Trophoblast cell (in vitro differentiated cells and primary cell): ENCODE measurements around the gene ATP13A5.

Source experiments
- DNase-seq, 2 donors: peaks; one replicate each; pipeline ENCODE4 v3.0.0-alpha.2; 2016
- H2AFZ ChIP-seq: 2 replicates; pipeline ENCODE4 v1.6.1; 2013; ENCODE audit warnings: low read length, moderate library complexity, mild to moderate bottlenecking; ENCODE audit not compliant: insufficient read depth, poor library complexity
- H2AK5ac ChIP-seq: 2 replicates; pipeline ENCODE4 v1.6.1; 2013; ENCODE audit warnings: mild to moderate bottlenecking, low read length
- H2BK120ac ChIP-seq: 2 replicates; pipeline ENCODE4 v1.6.1; 2013; ENCODE audit warnings: low read length, mild to moderate bottlenecking, moderate library complexity; ENCODE audit not compliant: insufficient read depth, poor library complexity
- H2BK12ac ChIP-seq: 2 replicates; pipeline ENCODE4 v1.6.1; 2013; ENCODE audit warnings: mild to moderate bottlenecking, low read length, moderate library complexity
- H2BK5ac ChIP-seq: 2 replicates; pipeline ENCODE4 v1.6.1; 2013; ENCODE audit warnings: low read length, low read depth, moderate library complexity, mild to moderate bottlenecking; ENCODE audit not compliant: poor library complexity
- H3K14ac ChIP-seq: 2 replicates; pipeline ENCODE4 v1.6.1; 2013; ENCODE audit warnings: mild to moderate bottlenecking, low read length
- H3K18ac ChIP-seq: 2 replicates; pipeline ENCODE4 v1.6.1; 2013; ENCODE audit warnings: mild to moderate bottlenecking, low read length
- H3K23ac ChIP-seq: 2 replicates; pipeline ENCODE4 v1.6.1; 2013; ENCODE audit warnings: low read length
- H3K27ac ChIP-seq: 2 replicates; pipeline ENCODE4 v1.5.1; 2013; ENCODE audit warnings: low read depth, mild to moderate bottlenecking, inconsistent platforms, low read length, moderate library complexity
- H3K27me3 ChIP-seq: 2 replicates; pipeline ENCODE4 v1.6.1; 2013; ENCODE audit warnings: inconsistent platforms, mild to moderate bottlenecking, low read length, moderate library complexity; ENCODE audit not compliant: insufficient read depth
- H3K36me3 ChIP-seq, 2 experiments: 1 replicate in 1 of 2; 2 replicates in 1 of 2; pipeline ENCODE4 v1.6.1; 2013; ENCODE audit warnings: low read length in 2 of 2, mild to moderate bottlenecking in 2 of 2, moderate library complexity in 1 of 2; ENCODE audit not compliant: insufficient read depth in 2 of 2, control insufficient read depth in 1 of 2
- H3K4ac ChIP-seq: 2 replicates; pipeline ENCODE4 v1.6.1; 2013; ENCODE audit warnings: low read depth, mild to moderate bottlenecking, low read length, moderate library complexity
- H3K4me1 ChIP-seq, 2 experiments: 1 replicate in 1 of 2; 2 replicates in 1 of 2; pipeline ENCODE4 v1.6.1; 2013; ENCODE audit warnings: low read length in 2 of 2, mild to moderate bottlenecking in 2 of 2, moderate library complexity in 1 of 2; ENCODE audit not compliant: insufficient read depth in 2 of 2, control insufficient read depth in 1 of 2
- H3K4me2 ChIP-seq: 2 replicates; pipeline ENCODE4 v1.6.1; 2013; ENCODE audit warnings: inconsistent platforms, mild to moderate bottlenecking, low read length, moderate library complexity
- H3K4me3 ChIP-seq: 2 replicates; pipeline ENCODE4 v1.5.1; 2013; ENCODE audit warnings: mild to moderate bottlenecking, low read depth, low read length, inconsistent platforms
- H3K79me1 ChIP-seq: one replicate; pipeline ENCODE4 v1.6.1; 2013; ENCODE audit warnings: low read length
- H3K79me2 ChIP-seq: 2 replicates; pipeline ENCODE4 v1.6.1; 2013; ENCODE audit warnings: low read length, mild to moderate bottlenecking; ENCODE audit not compliant: control insufficient read depth, insufficient read depth, poor library complexity
- H3K9ac ChIP-seq: 2 replicates; pipeline ENCODE4 v1.6.1; 2013; ENCODE audit warnings: mild to moderate bottlenecking, low read length
- H3K9me3 ChIP-seq: 2 replicates; pipeline ENCODE4 v1.6.1; 2013; ENCODE audit warnings: low read depth, mild to moderate bottlenecking, control low read depth, inconsistent platforms, low read length; ENCODE audit not compliant: insufficient read depth
- H4K12ac ChIP-seq: 2 replicates; pipeline ENCODE4 v1.6.1; 2013; ENCODE audit warnings: low read depth, mild to moderate bottlenecking, low read length, moderate library complexity
- H4K8ac ChIP-seq: 2 replicates; pipeline ENCODE4 v1.6.1; 2013; ENCODE audit warnings: low read depth, mild to moderate bottlenecking, low read length, moderate library complexity
- H4K91ac ChIP-seq: one replicate; pipeline ENCODE4 v1.6.1; 2013; ENCODE audit warnings: low read depth, mild to moderate bottlenecking, low read length, moderate library complexity
- WGBS: extraction: QIAGEN DNeasy Blood & Tissue Kit; methylation state at CpG from one replicate; pipeline ENCODE4 v1.1.7; 2013; ENCODE audit warnings: missing lambda C conversion rate; ENCODE audit not compliant: insufficient read length, insufficient coverage; ENCODE audit errors: extremely low coverage; 5-methylcytosine and 5-hydroxymethylcytosine counted together

Gene ATP13A5

GRCh38 chr3:193357291-193357690 is 21.3 kb downstream of the ATP13A5 start:
- Histone ChIP-seq H4K8ac (no peak overlapping the region), H4K12ac (no peak overlapping the region), H3K27ac (no peak overlapping the region), H2BK12ac (no peak overlapping the region), H3K79me1 (no peaks in the 10 kb centered on the region), H3K9me3 (no peaks in the 10 kb centered on the region), H3K9ac (no peak overlapping the region), H3K18ac (no peak overlapping the region), H3K79me2 (no peaks in the 10 kb centered on the region), H3K36me3 (no peaks in the 10 kb centered on the region), H2BK5ac (no peak overlapping the region), H2AFZ (no peak overlapping the region), H4K91ac (no peak overlapping the region), H3K4ac (no peak overlapping the region), H3K4me1 (no peaks in the 10 kb centered on the region), H3K4me3 (no peak overlapping the region), H3K23ac (no peak overlapping the region), H3K27me3 (no peaks in the 10 kb centered on the region), H3K4me2 (no peak overlapping the region), H3K14ac (no peak overlapping the region), H2BK120ac (no peak overlapping the region), H2AK5ac (no peak overlapping the region)
- WGBS = no CpG with 5 or more reads among the region's 3 CpGs
- DNase-seq = no peak

GRCh38 chr3:193354423-193354822 is 24.1 kb downstream of the ATP13A5 start:
- Histone ChIP-seq H3K4me2 (no peak overlapping the region), H3K18ac (no peak overlapping the region), H2AK5ac (no peak overlapping the region), H3K23ac (no peak overlapping the region), H3K79me1 (no peaks in the 10 kb centered on the region), H3K4ac (no peak overlapping the region), H3K4me1 (no peaks in the 10 kb centered on the region), H3K9ac (no peak overlapping the region), H3K27ac (no peak overlapping the region), H4K12ac (no peak overlapping the region), H3K36me3 (no peaks in the 10 kb centered on the region), H3K4me3 (no peak overlapping the region), H2BK12ac (no peak overlapping the region), H3K27me3 (no peaks in the 10 kb centered on the region), H4K91ac (no peak overlapping the region), H3K79me2 (no peaks in the 10 kb centered on the region), H2BK120ac (no peak overlapping the region), H3K9me3 (no peaks in the 10 kb centered on the region), H2BK5ac (no peak overlapping the region), H2AFZ (no peak overlapping the region), H3K14ac (no peak overlapping the region), H4K8ac (no peak overlapping the region)
- DNase-seq = no peak
- no CpG with 5 or more reads among the region's 5 CpGs for WGBS

GRCh38 chr3:193350744-193351143 is 27.8 kb downstream of the ATP13A5 start:
- no peak overlapping the region for H4K8ac ChIP-seq
- H3K79me2 ChIP-seq = no peaks in the 10 kb centered on the region
- no peaks in the 10 kb centered on the region for H3K27me3 ChIP-seq
- no peak overlapping the region for H3K18ac ChIP-seq
- H3K4me2 ChIP-seq = no peak overlapping the region
- H3K4me3 ChIP-seq = no peak overlapping the region
- no peak overlapping the region for H2BK120ac ChIP-seq
- H3K9ac ChIP-seq = no peak overlapping the region
- H3K4me1 ChIP-seq = no peaks in the 10 kb centered on the region
- no peak overlapping the region for H3K14ac ChIP-seq
- H4K12ac ChIP-seq = no peak overlapping the region
- WGBS = no CpG with 5 or more reads among the region's 2 CpGs
- H3K23ac ChIP-seq = no peak overlapping the region
- H4K91ac ChIP-seq = no peak overlapping the region
- H2AFZ ChIP-seq = no peak overlapping the region
- H3K4ac ChIP-seq = no peak overlapping the region
- DNase-seq = no peak
- no peaks in the 10 kb centered on the region for H3K36me3 ChIP-seq
- no peak overlapping the region for H3K27ac ChIP-seq
- no peaks in the 10 kb centered on the region for H3K9me3 ChIP-seq
- no peaks in the 10 kb centered on the region for H3K79me1 ChIP-seq
- no peak overlapping the region for H2AK5ac ChIP-seq
- no peak overlapping the region for H2BK5ac ChIP-seq
- no peak overlapping the region for H2BK12ac ChIP-seq

GRCh38 chr3:193348686-193349085 is 29.9 kb downstream of the ATP13A5 start:
- Histone ChIP-seq H3K23ac (no peak overlapping the region), H3K79me1 (no peaks in the 10 kb centered on the region), H3K18ac (no peak overlapping the region), H3K4me3 (no peak overlapping the region), H3K4me1 (no peaks in the 10 kb centered on the region), H4K91ac (no peak overlapping the region), H3K79me2 (no peaks in the 10 kb centered on the region), H2BK5ac (no peak overlapping the region), H2BK120ac (no peak overlapping the region), H2BK12ac (no peak overlapping the region), H3K4ac (no peak overlapping the region), H3K9ac (no peak overlapping the region), H4K8ac (no peak overlapping the region), H2AFZ (no peak overlapping the region), H3K27ac (no peak overlapping the region), H3K9me3 (no peaks in the 10 kb centered on the region), H3K27me3 (no peaks in the 10 kb centered on the region), H3K14ac (no peak overlapping the region), H4K12ac (no peak overlapping the region), H3K4me2 (no peak overlapping the region), H2AK5ac (no peak overlapping the region), H3K36me3 (no peaks in the 10 kb centered on the region)
- DNase-seq = no peak
- no CpG with 5 or more reads among the region's 3 CpGs for WGBS
